Astrocyte of the hippocampus (primary cell): Measurements from ENCODE around the gene NDUFA13.

Experiments
- DNase-seq: peaks from one replicate; pipeline ENCODE4 v3.0.0; 2011; ENCODE audit warnings: low read depth, low spot score

Gene NDUFA13

DNA sequence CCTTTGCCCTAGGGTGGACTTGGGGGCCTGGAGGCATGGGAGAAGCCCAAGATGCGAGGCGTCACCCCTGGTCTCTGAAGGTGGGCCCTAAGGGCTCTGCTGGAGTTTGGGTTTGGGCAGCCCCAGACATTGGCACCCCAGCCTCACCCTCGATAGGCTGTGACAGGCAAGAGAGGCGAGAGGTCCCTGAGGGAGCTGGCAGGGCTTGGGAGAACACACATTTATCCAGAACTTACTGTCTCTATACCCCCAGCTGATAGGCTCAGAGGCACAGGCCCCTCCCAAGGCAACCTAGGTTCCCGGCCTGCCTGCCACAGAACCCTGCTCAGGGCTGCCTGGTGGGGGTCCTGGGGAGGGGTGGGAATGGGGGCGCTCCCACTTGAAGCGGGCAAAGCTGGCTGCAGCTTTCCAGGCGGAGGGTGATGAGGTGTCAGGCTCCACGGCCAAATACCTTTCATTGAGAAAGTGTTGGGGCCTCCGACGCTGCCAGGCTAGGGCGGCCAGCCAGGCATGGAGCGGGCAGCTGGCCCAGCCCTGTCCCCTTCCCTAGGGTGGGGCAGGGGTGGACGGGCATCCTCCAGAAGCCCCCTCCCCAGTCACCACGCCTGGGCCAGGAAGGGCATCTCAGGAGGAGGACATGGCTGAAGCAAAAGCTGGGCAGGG, 31.8 kb downstream of the NDUFA13 start:
- no peak for DNase-seq

- DNase-seq = no peak
These were observed 33.1 kb downstream of the NDUFA13 start for GRCh38 chr19:19548915-19549759.

- DNase-seq = no peak
These were observed 33.9 kb downstream of the NDUFA13 start for GRCh38 chr19:19549804-19550464.

DNA sequence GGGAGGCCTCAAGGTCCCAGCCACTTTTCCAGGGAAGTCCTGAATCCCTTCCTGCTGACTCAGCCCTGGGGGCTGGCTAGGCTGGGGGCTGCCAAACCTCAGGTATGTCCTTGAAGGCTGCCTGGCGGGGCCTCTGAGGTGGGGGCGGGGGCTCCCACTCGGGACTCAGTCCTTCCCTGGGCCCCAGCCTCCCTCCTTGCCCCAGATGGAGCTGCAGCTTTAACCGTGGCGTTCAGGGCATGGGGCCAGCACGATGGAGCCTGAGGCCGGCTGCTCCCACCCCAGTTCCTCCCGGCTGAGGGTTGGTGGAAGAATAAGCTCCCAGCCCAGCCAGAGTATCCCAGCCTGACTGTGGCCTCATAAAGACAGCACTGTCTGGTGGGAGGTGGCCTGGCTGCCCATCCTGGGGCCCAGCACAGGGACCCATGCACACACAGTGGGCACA, 34.5 kb downstream of the NDUFA13 start:
- DNase-seq = peak; percentile 96

GRCh38 chr19:19550972-19551852, 35.2 kb downstream of the NDUFA13 start:
- DNase-seq = no peak

DNA sequence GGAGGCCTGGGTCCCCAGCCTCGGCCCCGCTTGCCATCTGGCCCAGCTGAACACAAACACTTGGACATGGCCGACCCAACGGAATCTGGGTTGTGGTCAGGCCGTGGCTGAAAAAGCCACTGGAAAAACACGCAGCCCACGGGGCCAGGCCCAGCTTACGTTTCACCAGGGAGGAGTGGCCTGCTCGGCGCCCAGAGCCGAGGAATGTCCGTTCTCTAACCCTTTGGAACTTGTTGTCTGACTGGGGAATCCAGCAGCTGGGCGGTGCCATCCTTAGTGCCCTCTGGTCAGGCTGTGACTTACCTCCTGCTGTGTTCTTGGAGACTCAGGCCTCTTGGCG, 35.8 kb downstream of the NDUFA13 start:
- peak; percentile 89 for DNase-seq

- peak; percentile 74 for DNase-seq
These were observed 36.8 kb downstream of the NDUFA13 start for GRCh38 chr19:19552798-19553197.

GRCh38 chr19:19553670-19554069, 37.6 kb downstream of the NDUFA13 start:
- no peak for DNase-seq

- peak; percentile 69 for DNase-seq
These were observed 38.3 kb downstream of the NDUFA13 start for GRCh38 chr19:19554074-19555023.

DNA sequence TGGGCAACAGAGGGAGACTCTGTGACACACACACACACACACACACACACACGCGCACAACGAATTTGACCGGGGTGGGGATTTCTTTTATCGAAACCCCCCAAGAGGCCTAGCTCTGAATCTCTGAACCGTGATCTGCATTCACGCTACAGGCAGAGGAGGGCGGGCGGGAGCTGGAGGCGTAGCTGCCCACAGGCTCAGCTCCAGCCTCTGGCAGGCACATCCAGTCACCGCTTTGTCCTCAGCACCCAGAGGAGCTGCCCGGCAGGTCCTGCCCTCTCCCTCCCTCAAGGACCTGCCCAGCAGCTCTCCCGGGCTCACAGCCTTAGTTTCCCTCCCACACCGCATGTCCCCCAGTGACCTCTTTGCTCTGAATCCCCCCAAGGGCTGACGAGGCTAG, 42.0 kb downstream of the NDUFA13 start:
- no peak for DNase-seq

DNA sequence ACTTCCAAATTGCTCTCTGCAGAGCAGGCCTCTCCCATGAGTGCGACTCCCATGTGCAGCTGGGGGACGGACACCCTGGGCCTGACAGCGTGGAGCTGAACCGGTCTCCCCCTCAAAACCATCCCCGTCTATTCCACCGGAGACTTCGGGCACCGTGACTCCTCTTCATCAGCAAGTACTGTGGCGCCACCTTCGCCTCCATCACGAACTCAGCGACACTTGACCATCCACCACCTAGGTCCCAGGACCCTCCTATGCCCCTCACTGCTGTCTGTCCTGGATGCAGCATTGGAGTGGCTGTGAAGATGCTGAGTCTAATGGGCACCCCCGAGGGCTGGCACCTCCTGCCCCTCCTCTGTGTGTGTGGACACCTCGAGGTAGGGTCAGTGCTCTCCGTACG, 42.6 kb downstream of the NDUFA13 start:
- no peak for DNase-seq

DNA sequence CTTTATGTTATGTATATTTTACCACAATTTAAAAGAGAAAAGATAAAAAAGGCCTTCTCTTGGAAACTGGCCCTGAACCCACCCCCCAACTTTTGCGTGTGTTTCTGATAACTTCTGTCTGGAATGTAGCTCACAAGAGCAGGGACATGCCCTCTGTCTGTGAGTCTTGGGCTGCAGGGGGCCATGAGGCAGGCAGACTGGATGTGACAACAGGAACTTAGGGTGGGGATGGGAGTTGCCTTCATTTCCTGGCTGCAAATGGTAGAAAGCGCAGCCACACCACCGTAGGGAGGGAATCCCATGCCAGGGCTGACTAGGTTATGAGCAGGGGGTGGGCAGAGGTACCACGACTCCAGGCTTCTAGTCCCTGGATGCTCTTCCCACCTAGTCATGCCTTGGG, 43.9 kb downstream of the NDUFA13 start:
- DNase-seq = no peak

- DNase-seq = no peak
These were observed 46.1 kb downstream of the NDUFA13 start for GRCh38 chr19:19561946-19562664.

DNA sequence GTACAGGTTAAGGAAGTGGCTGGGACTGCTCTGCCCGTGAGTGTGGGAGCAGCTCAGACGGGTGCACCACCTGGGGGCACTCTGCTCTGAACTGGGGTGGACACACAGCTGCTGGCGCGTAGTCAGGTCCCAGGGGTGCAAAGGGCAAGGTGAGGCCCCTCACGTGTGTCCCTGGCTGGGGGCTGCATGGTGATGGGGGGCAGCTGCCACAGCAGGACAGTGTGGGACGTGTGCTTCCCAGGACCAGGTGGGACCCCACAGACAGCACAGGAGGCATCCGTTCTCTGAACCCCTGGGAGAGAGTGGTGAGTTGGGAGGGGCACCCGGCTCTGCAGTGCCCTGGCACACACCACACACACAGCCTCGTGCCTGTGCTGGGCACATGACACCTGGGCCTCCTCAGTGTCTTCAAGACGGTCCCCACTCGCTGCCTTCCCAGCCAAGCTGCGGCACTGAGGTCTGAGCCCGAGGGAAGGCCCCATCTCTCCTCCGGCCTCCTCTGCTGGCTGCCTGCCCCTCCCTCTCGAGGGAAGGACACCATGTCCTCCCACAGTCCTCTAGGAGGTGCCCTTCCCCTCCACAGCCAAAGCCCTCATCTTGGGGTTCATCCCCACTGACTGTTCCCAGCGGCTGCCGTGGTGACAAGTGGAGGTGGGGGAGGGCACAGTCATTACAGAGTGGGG, 46.8 kb downstream of the NDUFA13 start:
- DNase-seq = no peak

DNA sequence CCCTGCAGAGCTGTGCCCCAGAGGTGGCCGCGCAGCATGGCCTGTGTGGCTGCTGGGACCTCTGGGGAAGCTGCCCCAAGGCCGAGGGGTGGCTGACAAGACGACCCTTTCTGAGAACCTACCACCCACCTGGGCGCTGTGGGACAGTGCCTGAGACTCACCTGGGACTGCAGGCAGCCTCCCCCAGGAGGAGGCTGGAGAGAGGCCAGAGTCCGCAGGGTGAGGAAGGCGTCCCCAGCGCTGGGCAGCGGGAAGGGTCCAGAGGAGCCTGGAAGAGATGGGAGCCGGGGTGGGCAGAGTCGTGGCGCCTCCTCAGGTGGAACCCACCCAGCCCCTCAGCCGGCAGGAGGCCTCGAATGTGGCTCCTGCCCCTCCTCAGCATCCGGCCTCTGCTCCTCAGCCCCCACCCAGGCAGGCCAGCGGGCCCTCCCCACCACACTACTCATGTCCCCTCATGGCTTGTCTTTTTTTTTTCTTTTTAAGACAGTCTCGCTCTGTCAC, 47.4 kb downstream of the NDUFA13 start:
- DNase-seq = no peak

DNA sequence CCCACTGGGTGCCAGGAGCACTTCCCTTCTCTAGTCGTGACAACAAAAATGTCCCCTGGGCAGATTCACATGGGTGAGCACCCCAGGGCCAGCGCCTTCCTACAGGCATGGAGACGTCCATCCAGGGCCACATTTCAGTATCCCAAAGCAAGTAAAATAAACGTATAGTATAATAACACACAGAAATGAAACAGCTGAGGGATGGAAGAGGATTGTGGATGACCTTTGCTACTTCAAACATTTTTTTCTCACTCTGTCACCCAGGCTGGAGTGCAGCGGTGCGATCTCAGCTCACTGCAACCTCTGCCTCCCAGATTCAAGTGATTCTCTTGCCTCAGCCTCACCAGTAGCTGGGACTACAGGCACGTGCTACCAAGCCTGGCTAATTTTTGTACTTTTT, 50.3 kb downstream of the NDUFA13 start:
- no peak for DNase-seq

- DNase-seq = no peak
These were observed 51.4 kb downstream of the NDUFA13 start for GRCh38 chr19:19567391-19567790.

- peak; percentile 55 for DNase-seq
These were observed 53.1 kb downstream of the NDUFA13 start for GRCh38 chr19:19568802-19569756.
